ENCODE results near the gene ICAM1. TPM values are rescaled to one million over a fixed set of nuclear protein-coding genes. Genes with fewer than 3 reads are reported as not detected.
A peak's percentile ranks its signal among the peaks of the same experiment; 100 is the strongest.
"Not testable (repeated sequence)": the region's sequence is repeated elsewhere in the genome, so short reads cannot be mapped to it uniquely, and the experiment has no call there.

Gene ICAM1
- total RNA-seq, 4 donors from 2014 or later: 5.1 to 19.0 (median 6.7) TPM

GRCh38 chr19:10238172-10238783 lies 32.6 kb upstream of the ICAM1 start:
- intact Hi-C loops (cut with DNase I; ENCODE audit: low total_unique reads): no loop called here
- 54 to 57% methylated on average over 11 to 12 of the region's 12 CpGs for WGBS, 2 donors
- peak; percentile 30 to 88 for DNase-seq (ENCODE audit: low spot score in 2 of 2)
- TF ChIP-seq POLR2A (IDR thresholded peaks at IDR 0.05) (no peak), CTCF (IDR thresholded peaks at IDR 0.05) (no peak)
- no peak overlapping the region for H3K4me3 ChIP-seq (ENCODE audit: low read depth, poor library complexity, severe bottlenecking)

- not testable (repeated sequence) for DNase-seq (ENCODE audit: low spot score in 2 of 2); H3K4me3 ChIP-seq (ENCODE audit: low read depth, poor library complexity, severe bottlenecking)
- intact Hi-C loops (cut with DNase I; ENCODE audit: low total_unique reads): loop anchor here (10.0 kb wide), 1 partner anchor 127 kb away; the partner anchor contains the start of genes EIF3G and P2RY11
- 92 to 97% methylated on average over 11 of the region's 11 CpGs for WGBS, 2 donors
These were observed 29.0 kb upstream of the ICAM1 start for GRCh38 chr19:10241826-10242449.

- 92 to 93% methylated on average over 7 of the region's 7 CpGs for WGBS, 2 donors
These were observed 27.3 kb upstream of the ICAM1 start for GRCh38 chr19:10243606-10244005.

GRCh38 chr19:10245189-10245939 lies 25.6 kb upstream of the ICAM1 start:
- intact Hi-C loops (cut with DNase I; ENCODE audit: low total_unique reads): loop anchor here (10.0 kb wide), 1 partner anchor 131 kb away; the partner anchor contains the start of genes EIF3G and P2RY11
- 75 to 87% methylated on average over 9 of the region's 9 CpGs for WGBS, 2 donors
- DNase-seq (ENCODE audit: low spot score in 2 of 2): no peak
- no peak overlapping the region for H3K4me3 ChIP-seq (ENCODE audit: low read depth, poor library complexity, severe bottlenecking)
- TF ChIP-seq POLR2A (IDR thresholded peaks at IDR 0.05) (no peak), CTCF (IDR thresholded peaks at IDR 0.05) (no peak)

More at GRCh38 chr19:10243606-10244005, 27.3 kb upstream of the ICAM1 start:
- TF ChIP-seq POLR2A (IDR thresholded peaks at IDR 0.05) (no peak), CTCF (IDR thresholded peaks at IDR 0.05) (no peak)
- H3K4me3 ChIP-seq (ENCODE audit: low read depth, poor library complexity, severe bottlenecking): no peak overlapping the region
- DNase-seq (ENCODE audit: low spot score in 2 of 2): no peak
- intact Hi-C loops (cut with DNase I; ENCODE audit: low total_unique reads): loop anchor here (10.0 kb wide), 1 partner anchor 129 kb away; the partner anchor contains the start of genes EIF3G and P2RY11

- intact Hi-C loops (cut with DNase I; ENCODE audit: low total_unique reads): loop anchor here (10.0 kb wide), 1 partner anchor 132 kb away; the partner anchor contains the start of genes EIF3G and P2RY11
- DNase-seq (ENCODE audit: low spot score in 2 of 2): no peak
These were observed 24.4 kb upstream of the ICAM1 start for GRCh38 chr19:10246511-10246910.

More at GRCh38 chr19:10246511-10246910, 24.4 kb upstream of the ICAM1 start:
- H3K4me3 ChIP-seq (ENCODE audit: low read depth, poor library complexity, severe bottlenecking): no peak overlapping the region
- WGBS, 2 donors: 81 to 87% methylated on average over 6 of the region's 6 CpGs
- TF ChIP-seq CTCF (IDR thresholded peaks at IDR 0.05) (no peak), POLR2A (IDR thresholded peaks at IDR 0.05) (no peak)
